GM10266 (cell line): ENCODE measurements around the gene WWOX.

Experiments used
- DNase-seq: peaks from one replicate; pipeline ENCODE4 v3.0.0; 2012; ENCODE audit errors: extremely low spot score
- TF ChIP-seq, protein P1 (sequence below): IDR thresholded peaks from 2 replicates; pipeline ENCODE4 v1.5.1; 2012; ENCODE audit warnings: mild to moderate bottlenecking, low read depth; ENCODE audit not compliant: control insufficient read depth, insufficient read depth; ENCODE audit errors: missing control alignments

The WWOX gene

DNA sequence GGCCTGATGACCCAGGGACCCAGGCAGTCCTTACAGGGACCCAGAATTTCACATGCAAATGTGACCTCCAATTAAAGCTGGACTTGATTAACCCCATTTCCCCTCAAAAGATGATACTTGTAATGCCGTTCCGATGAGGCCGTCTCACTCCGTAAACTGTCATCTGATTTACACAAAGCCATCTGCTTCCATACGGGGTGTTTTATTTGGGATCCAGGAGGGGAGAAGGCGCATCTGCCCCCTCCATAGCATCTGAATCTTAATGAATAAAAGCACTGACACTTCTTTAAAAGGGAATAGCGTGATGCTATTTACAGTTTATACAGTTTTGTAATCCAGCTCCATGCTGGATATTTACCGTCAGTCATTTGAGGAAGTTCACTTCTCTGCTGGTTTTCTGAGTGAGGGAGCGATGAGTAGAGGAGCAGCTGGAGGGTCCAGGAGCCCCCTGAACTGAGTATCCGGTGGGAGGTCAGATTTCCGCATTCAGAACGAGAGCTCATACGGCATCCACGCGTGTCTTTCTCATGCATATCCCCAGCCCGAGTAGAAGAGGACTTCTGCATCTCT lies 452.7 kb downstream of the WWOX start:
- TF ChIP-seq, protein P1, sequence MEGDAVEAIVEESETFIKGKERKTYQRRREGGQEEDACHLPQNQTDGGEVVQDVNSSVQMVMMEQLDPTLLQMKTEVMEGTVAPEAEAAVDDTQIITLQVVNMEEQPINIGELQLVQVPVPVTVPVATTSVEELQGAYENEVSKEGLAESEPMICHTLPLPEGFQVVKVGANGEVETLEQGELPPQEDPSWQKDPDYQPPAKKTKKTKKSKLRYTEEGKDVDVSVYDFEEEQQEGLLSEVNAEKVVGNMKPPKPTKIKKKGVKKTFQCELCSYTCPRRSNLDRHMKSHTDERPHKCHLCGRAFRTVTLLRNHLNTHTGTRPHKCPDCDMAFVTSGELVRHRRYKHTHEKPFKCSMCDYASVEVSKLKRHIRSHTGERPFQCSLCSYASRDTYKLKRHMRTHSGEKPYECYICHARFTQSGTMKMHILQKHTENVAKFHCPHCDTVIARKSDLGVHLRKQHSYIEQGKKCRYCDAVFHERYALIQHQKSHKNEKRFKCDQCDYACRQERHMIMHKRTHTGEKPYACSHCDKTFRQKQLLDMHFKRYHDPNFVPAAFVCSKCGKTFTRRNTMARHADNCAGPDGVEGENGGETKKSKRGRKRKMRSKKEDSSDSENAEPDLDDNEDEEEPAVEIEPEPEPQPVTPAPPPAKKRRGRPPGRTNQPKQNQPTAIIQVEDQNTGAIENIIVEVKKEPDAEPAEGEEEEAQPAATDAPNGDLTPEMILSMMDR: no peak
- no peak for DNase-seq

DNA sequence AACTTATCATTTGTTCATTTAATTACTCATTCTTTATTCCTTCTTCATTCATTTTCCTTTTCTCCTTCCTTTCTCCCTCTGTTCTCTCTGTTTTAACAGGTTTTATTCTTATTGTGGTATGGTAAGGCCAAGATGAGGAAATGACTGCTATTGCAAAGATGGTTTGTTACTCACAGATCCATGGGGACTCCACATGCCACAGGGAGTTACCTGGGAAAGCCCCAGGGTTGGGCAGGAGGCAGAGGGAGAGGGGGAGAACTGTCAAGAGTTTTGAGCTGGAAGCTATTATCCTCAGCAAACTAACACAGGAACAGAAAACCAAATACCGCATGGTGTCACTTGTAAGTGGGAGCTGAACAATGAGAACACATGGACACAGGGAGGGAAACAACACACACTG lies 453.3 kb downstream of the WWOX start:
- TF ChIP-seq, protein P1: no peak
- DNase-seq: no peak

DNA sequence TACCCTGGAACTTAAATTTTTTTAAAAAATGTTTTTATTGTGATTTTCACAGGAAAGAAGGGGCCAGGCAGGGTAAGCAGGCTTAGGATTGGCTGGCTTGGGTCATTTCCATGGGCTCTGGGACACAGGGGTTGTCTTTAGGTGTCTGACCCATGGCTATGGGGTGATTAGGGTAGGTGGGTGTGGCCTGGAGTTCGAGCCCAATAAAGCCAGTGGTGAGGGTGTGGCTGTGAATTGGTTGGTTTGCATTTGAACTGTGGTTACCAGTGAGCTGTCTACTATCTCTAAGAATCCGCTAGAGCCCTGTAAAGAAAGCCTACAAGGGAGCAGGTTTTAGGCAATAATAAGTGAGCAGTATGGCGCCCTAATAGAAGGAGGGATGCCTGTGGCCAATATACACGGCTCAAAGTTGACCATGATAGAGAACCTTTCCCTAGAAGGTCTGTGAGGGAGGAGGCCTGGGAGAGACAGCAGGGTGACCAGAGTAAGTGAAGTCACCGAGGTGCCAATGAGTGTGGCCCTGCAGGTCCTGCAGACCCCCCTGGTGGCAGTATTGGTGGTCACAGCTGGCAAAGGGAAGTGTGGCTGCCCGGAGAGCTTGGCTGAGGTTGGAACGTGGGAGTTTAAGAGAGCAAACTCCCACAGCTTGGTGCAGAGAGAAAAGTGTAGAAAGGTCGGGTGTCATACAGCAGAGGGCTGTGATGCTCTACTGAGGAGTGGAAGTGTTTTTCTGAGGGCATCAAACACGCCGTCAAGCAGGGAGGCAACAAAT lies 454.0 kb downstream of the WWOX start:
- DNase-seq: no peak
- TF ChIP-seq, protein P1: no peak

DNA sequence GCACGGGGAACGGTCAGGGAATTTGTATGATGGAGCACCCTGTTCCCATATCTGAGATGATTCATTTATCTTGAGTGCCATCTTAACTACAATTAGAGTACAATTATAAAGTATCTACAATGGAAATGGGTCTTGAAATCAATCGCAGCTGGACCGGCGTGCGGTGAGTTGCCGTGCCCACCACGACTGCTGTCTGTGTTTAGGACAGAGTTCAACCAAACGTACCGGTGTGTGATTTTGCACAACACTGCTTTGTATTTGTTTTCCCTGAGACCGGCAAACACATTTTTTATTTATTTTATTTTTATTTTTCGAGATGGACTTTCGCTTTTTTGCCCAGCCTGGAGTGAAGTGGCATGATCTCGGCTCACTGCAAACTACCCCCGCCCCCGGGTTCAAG lies 457.0 kb downstream of the WWOX start:
- TF ChIP-seq, protein P1: no peak
- no peak for DNase-seq

DNA sequence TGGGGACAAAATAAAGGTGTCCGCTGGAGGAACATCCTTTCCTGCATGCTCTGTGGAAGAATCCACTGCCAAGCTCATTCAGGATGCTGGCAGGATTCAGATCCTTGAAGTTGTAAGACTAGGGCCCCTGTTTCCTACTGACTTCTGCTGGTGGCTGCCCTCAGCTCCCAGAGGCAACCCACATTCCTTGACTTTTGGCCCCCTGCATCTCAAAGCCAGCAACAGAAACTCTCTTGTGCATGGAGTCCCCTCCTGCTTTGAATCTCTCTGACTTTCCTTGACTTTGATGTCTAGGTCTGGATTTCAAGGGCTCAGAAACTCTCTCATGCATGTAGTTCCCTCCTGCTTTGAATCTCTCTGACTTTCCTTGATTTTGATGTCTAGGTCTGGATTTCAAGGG lies 461.5 kb downstream of the WWOX start:
- DNase-seq: no peak
- TF ChIP-seq, protein P1: no peak

DNA sequence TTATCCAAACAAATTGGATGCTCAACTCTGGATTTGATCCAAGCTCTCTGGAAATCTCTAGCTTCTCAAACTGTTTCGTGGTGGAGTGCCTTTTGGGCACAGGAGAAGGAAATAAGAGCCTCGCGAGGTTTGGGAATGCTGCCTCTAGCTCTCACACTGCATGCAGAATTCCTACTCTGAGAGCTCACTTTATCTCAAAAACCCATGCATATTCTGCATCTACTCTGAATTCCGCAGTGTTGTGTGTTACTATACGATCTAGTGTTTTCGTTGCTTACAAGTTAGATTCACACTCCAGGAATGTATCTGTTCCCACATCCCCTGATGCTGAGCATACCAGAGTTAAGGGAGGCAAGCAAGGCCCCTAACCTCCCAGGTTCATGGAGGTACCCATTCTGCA lies 462.7 kb downstream of the WWOX start:
- TF ChIP-seq, protein P1: no peak
- DNase-seq: no peak

DNA sequence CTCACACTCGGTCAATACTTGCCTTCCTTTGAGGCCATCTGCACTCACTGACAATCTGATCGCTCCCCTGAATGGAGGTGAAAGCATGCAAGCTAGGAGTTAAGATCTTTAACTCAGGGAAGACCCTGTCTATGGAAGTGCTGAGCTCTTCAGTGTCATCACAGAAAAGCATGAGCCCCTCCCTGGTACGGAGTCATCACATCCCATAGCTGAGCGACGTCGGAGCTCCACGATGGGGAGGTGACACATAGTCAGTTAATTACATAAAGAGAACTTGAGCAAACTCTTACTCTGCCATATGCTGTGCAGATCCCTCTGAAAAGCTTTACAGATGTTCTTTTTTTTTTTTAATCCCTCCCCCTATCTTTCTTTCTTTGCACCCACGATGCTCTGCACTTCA lies 463.2 kb downstream of the WWOX start:
- TF ChIP-seq, protein P1: no peak
- no peak for DNase-seq
